ENCODE measurements around the gene CFAP107.
"Not testable (repeated sequence)": the region's sequence is repeated elsewhere in the genome, so short reads cannot be mapped to it uniquely, and the experiment has no call there.

CFAP107 gene, protein sequence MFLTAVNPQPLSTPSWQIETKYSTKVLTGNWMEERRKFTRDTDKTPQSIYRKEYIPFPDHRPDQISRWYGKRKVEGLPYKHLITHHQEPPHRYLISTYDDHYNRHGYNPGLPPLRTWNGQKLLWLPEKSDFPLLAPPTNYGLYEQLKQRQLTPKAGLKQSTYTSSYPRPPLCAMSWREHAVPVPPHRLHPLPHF

DNA sequence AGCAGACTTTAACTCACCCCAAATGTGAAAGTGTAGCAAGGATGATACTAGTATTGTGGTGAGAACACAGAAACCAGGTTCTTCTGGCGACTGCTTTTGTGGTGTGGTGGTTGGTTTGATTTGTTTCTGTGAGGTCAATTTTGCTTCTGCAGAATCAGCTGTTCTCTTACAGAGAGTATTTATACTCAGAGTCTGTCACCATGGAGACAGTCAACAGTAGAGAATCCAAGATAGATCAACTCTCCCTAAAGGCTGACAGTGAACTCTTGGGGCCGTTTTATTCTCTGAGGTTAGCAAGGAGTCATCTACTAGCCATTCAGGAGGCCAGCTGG, at the start of gene CFAP107:
CFAP107 (plus strand) TSS at position 209 of the 332 bp plus-strand sequence. CDS start 231 bp downstream, outside the sequence.
- peak; percentile 4 for DNase-seq

DNA sequence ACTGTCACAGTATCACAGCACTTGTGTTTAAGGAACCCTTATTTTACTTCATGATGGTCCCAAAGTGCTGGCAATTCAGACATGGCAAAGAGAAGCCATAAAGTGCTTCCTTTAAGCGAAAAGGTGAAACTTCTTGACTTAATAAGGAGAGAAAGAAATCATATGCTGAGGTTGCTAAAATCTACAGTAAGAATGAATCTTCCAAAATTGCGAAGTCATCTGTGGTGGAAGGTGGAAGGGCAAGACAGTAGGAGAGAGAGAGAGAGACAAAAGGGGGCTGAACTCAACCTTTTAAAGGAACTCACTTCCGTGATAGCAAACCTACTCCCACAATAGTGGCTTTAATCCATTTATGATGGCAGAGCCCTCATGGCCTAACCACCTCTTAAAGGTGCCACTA, 49.3 kb upstream of the CFAP107 start:
- DNase-seq: no peak

DNA sequence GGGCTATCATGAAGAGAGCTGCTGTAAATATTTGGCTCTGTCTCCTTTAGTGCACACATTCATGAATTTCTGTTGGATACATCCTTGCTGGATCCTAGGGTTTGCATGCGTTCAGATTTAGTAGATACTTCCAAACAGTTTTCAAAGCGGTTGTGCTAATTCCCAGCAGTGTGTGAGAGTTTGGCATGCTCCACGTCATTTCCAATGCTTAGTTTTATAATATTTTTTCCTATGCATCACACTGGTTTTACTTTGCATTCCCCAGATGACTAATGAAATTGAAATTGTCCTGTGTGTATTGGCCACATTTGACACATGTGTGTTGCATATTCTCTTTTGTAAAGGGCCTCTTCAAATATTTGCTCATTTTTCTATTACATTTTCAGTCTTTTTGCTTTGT, 48.6 kb upstream of the CFAP107 start:
- DNase-seq: peak; percentile 88

DNA sequence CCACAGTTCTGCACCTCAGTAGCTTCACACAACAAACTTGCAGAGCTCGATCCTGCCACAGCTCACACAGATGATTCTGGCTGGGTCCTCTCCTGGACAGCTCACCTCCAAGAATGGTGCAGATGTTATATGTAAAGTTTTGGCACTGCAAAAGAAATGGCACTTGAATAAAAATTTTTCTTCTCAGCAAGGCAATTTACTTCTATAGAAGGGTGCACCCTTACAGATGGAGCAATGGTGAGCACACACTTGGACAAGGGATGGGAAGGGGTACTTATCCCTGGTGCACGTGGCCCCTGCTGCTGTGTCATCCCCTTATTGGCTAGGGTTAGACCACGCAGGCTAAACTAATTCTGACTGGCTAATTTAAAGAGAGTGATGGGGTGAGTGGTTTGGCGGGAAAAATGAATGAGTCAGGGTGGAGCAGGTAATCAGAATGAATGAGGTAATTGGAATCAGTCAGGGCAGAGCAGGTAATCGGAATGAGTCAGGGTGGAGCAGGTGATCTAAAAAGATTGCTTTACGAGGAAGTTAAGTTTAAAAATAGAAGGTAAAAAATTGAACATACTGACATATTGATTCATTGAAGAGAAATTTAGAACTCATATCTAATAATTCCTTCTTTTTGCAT, 42.1 kb upstream of the CFAP107 start:
- no peak for DNase-seq

DNA sequence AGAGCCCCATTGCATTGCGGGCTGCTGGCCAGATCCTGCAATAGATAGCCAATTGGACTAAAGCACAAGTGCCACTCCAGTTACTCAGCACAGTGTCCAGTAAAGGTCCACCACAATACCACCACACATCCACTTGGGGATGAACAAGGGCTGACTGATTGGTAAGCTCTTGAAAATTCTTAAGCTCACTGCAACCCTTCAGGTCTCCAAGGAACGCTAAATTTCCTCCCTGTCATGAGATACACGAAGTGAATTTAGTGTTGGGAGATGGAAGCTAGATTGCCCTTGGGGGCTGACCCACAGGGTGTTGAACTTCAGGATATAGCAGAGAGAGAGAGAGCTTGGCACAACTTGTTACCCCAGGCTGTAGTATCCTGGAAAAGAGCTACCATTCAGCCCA, 39.9 kb upstream of the CFAP107 start:
- DNase-seq: no peak

DNA sequence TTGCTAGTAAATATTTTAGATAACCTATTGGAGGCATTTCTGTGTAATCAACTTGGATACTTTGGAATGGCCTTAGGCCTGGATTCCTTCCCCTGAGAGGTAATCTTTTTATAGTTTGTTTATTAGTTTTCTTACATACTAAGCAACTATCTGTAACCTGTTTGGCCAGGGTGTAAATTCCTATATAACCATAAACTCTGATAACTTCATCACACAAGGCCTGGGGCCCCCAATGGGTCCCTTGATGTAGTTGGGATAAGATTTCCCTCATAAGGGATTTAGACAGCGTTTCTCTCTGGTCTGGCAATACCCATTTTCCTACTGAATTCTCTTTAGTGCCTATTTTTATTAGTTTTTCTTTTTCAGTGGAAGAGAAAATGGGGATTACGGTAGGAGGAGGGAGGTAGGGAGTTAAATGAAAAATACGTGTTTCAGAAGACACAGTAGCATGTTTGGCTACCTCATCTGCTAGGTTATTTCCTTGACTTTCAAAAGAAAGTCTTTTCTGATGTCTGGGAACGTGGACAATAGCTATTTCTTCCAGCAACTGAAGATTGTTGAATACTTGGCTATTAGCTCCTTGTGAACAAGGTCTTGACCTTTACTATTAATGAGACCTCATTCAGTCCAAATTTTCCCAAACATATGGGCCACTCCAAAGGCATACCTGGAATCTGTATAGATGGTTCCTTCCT, 37.5 kb upstream of the CFAP107 start:
- no peak for DNase-seq

DNA sequence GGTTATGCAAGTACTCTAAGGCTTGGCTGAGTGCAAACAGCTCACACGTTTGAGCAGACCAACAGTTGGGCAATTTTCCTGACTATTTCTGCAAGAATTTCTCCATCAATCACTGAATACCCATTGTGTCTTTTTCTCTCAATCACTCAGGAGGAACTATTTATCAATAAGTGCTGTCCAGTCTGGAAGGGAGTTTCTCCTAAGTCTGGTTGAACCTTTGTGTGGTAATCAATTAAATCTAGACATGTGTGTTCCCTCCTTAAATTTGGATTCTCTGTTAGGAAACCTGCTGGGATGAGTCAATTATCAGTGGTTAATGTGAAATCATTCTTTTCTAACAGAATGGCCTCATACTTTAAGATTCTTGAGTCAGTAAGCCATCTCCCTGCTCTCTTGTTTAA, 36.9 kb upstream of the CFAP107 start:
- DNase-seq: peak; percentile 60

DNA sequence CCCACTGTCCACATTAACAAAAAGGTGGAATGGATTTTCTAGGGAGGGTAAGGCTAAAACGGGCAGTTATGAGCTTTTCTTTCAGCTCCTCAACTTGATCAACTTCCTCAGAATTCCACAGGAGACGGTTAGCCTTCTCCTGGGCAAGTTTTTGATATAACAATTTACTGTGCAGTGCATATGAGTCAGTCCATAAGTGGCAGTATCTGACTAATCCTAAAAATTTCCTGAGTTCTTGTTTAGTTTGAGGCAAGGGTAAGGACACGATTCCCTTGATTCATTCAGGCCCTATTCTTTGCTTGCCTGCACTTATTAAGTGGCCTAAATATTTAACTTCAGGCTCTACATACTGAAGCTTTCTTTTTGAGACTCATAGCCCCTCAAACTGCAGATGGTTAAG, 36.3 kb upstream of the CFAP107 start:
- peak; percentile 74 for DNase-seq

DNA sequence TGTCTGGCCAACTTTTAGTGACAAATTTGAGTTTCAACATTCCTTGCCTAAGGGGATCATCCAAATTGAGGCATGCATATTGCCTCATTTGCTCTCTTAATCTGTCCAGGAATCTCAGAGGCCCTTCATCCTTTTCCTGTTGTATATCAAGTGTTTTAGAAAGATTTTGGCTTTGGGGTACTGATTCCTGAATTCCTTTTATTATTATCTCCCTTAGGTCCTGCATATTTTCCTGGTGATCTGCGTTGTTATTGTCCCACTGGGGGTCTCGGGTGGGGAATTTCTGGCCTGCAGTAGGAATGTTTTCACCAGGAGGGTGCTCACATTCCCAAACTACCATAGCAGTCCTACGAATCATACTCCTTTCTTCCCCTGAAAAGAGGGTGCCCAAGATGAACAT, 34.5 kb upstream of the CFAP107 start:
- DNase-seq: peak; percentile 85

DNA sequence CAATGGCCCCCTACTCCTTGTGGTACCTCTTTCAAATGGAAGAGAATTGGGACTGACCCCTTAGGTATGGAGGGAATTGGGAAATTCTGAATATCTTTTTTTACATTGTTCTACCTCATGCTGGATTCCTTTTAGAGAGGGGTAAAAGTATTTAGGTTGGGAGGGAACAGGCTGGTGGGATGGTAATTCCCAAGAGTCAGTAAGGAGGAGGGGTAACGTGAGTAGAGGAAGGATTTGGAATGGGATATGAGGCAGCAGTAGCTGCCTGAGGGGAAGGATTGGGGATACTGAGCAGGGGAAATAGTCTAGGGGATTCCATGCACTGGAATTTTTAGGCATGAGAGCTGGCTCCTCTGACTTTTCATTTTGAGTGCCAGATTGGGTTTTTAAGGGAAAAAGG, 33.9 kb upstream of the CFAP107 start:
- peak; percentile 68 for DNase-seq

DNA sequence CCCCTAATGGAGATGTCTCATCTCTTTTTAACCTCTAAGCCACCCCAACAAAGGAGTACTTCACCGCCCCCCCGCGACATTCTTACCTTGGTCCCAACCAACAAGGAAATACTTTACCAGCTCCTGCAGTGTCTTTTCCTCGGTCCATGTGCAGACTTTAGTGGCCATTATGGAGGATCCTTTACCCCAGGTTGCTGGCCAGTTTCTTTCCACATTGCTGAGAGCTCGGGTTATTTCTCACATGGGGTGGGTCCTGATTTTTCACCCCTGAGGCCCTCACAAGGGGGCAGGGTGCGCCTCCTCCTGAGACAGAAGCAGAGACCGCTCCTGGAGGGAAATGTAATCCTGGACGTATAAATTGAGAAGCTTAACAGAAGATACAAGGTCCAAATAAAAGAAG, 33.1 kb upstream of the CFAP107 start:
- DNase-seq: no peak

DNA sequence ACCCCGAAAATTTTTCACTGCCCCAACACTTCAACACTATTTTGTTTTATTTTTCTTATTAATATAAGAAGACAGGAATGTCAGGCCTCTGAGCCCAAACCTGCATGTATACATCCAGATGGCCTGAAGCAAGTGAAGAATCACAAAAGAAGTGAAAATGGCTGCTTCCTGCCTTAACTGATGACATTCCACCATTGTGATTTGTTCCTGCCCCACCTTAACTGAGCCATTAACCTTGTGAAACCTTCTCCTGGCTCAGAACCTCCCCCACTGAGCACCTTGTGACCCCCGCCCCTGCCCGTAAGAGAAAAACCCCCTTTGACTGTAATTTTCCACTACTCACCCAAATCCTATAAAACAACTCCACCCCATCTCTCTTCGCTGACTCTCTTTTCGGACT, 32.3 kb upstream of the CFAP107 start:
- DNase-seq: not testable (repeated sequence)

DNA sequence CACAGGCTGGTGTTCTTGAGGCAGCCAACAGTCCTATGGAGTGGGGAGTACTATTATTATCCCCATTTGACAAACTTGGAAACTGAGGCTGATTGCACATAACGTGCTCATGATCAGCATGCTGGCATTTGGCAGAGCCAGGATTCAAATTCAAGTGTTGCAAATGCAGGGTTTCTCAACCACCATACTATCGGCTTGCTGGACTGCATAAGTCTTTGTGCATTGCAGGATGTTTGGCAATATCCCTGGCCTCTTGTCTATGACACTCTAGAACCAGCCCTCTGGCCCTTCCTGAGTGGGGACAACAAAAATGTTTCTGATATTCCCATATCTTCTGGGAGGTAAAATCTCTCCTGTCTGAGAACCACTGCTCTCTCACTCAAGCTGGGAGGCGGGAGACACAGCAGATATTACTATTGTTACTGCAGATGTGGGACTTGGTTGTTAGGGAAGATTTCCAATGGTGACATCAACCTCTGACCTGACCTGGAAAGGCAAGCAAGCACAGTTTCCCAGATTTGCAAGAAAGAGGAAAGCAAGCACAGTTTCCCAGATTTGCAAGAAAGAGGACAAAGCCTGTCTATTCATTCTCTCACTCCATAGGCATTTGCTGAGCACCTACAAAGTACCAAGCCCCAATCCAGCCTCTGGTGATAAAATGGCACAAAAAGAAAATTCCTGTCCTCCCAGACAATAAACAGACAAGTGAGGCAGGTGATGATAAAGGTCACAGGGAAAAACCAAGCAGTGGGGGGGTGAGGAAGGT, 31.1 kb upstream of the CFAP107 start:
- no peak for DNase-seq

DNA sequence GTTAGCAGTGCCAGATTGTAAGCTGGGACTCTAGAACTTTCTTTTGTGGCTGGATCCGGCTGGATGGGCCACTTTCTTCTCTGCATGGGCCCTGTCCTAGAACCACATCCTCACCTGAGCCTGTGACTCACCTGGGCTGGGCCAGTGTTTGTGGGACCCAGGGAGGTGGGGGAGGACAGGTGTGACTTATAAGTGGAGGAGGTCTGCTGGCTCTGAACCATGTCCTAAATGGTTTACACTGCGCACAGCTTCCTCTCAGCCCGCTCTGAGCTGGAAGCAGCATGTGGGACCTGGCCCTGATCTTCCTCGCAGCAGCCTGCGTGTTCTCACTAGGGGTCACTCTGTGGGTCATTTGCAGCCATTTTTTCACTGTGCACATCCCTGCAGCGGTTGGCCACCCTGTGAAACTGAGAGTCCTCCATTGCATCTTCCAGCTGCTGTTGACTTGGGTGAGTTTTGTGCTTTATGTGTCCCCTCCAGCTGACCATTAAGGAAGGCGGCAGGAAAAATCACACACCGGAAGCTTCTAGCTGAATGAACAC, 30.0 kb upstream of the CFAP107 start, which contains the start of gene AADACL3:
AADACL3 (plus strand) TSS at position 215 of the 542 bp plus-strand sequence; CDS start at position 282, 67 bp downstream.
- DNase-seq: no peak

DNA sequence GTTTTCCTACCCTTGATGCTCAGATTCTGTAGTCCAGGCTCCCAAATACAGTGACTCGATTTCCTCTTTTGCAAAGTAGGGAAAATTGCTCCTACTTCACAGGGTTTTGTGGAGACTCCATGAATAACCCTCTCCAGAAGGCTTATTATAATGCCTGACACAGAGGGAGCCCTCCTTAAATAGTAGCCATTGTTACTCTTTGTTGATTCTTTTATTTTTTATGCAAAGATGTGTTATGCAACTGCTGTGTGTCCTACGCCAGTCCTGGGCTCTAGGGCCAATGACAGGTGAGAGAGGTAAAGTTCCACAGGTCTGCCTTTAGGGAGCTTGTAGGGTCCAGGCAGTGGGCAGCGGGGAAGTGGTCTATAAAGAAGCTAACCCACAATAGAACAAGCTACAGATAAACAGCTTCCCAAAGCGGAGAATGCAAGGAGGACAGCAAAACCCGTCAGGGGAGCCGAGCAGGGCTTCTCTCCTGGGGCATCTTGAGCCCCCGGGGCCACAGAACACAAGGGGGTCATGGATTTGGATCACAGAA, 28.6 kb upstream of the CFAP107 start:
- DNase-seq: no peak

DNA sequence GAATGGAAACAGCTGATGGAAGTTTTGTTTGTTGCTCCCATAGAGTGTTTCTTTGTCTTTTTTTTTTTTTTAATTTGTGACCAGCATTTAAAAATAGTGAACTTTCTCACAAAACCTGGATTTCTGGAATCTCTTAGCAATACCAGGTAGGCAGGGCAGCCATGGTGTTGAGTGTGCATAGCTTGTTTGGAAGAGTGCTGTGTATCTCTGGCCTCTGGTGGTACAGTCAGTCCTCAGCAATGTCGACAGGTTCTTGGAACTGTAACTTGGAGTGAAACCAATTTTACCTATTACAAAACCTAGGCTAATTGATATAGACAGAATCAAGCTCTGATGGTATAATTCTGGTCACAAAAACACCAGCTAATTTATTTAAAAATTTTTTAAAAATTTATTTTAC, 23.4 kb upstream of the CFAP107 start:
- DNase-seq: no peak

DNA sequence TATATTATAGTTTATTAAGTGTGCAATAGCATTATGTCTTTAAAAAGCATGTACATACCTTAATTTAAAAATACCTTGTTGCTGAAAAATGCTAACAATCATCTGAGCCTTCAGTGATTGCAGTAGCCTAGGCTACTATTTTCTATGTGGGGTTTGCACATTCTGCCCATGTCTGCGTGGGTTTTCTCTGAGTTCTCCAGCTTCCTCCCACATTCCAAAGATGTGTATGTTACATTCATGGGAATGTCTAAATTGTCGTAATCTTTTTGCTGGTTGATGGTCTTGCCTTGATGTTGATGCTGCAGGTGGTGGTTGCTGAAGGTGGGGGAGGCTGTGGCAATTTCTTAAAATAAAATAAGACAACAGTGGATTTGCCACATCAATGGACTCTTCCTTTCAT, 17.6 kb upstream of the CFAP107 start:
- DNase-seq: no peak

DNA sequence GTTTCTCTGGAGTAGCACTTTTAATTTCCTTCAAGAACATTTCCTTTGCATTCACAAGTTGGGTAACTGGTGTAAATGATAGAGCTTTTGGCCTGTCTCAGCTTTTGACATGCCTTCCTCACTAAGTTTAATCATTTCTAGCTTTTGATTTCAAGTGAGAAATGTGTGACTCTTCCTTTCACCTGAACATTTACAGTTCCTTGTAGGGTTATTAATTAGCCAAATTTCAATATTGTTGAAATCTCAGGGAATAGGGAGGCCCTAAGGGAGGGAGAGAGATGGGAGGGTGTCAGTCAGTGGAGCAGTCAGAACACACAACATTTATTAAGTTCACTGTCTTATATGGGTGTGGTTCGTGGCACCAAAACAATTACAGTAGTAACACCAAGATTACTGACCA, 15.8 kb upstream of the CFAP107 start:
- DNase-seq: no peak

DNA sequence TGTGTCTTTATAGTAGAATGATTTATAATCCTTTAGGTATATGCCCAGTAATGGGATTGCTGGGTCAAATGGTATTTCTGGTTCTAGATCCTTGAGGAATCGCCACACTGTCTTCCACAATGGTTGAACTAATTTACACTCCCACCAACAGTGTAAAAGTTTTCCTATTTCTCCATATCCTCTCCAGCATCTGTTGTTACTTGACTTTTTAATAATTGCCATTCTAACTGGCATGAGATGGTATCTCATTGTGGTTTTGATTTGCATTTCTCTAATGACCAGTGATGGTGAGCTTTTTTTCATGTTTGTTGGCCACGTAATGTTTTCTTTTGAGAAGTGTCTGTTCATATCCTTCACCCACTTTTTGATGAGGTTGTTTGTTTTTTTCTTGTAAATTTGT, 14.9 kb upstream of the CFAP107 start:
- DNase-seq: not testable (repeated sequence)

DNA sequence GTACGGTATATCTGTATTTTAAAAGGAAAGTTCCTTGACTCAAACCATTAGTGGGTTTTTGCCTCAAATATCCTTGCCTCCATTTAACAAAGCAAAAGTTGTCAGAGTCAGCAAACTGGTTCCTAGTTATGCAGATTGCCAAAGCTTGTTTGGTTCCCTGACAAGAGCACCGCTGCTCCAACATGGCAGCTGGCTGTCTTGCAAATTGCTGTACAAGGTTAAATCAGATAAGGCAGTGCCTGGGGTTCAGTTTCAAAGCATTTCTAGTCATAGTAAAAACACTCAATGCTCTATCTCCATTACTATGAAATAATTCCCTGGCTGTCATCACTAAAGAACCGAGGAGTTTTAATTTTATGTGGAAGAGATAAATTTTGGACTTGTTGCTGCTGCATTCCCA, 11.3 kb upstream of the CFAP107 start:
- DNase-seq: no peak

DNA sequence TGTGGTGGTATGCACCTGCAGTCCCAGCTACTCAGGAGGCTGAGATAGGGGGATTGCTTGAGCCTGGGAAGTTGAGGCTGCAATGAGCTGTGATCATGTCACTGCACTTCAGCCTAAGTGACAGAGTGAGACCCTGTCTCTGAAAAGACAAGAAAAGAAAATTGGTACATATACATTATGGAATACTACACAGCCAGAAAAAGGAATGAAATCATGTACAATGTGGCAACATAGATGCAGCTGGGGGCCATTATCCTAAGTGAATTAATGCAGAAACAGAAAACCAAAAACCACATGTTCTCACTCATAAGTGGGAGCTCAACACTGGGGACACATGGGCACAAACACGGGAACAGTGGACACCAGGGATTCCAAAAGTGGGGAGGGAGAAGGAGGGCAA, 7.1 kb upstream of the CFAP107 start:
- no peak for DNase-seq

DNA sequence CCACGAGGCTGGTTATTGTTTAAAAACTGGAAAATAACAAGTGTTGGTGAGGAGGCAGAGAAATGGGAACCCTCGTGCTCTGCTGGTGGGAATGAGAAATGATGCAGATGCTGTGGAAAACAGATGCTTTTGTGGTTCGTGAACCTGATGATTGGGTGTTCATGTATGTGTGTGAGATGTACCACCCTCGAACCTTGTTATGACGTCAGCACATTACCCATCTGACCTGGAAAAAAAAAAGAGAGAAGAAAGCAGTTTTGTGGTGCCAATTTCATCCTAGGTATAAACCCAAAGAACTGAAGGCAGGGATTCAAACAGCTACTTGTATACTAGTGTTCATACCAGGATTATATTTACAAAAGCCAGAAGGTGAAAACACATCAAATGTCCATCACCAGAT, 6.4 kb upstream of the CFAP107 start:
- DNase-seq: no peak

DNA sequence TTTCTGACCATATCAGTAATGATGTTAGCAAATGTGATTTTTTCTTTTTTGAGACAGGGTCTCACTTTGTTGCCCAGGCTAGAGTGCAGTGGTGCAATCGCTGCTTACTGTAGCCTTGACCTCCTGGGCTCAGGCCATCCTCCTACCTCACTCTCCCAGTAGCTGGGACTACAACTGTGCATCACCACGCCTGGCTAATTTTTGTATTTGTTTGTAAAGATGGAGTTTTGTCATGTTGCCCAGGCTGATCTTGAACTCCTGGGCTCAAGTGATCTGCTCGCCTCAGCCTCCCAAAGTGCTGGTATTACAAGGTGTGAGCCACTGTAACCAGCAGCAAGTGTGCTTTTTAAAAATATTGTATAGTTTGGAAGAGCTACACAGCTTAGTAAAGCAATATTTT, 4.1 kb upstream of the CFAP107 start:
- no peak for DNase-seq
